GM23248 (cell line): ENCODE measurements around the gene GALNT17. TPM values are rescaled to one million over a fixed set of nuclear protein-coding genes. Genes with fewer than 3 reads are reported as not detected.

Experiments used
- DNase-seq: peaks from one replicate; pipeline ENCODE4 v3.0.0-alpha.2; 2015
- H2AFZ ChIP-seq: fragments of 200-600 bp; sonication (generic); 2 replicates; pipeline ENCODE4 v1.6.1; 2016; ENCODE audit warnings: antibody characterized with exemption
- H3F3A ChIP-seq: fragments of 200-600 bp; sonication (generic); 2 replicates; pipeline ENCODE4 v1.6.1; 2016; ENCODE audit warnings: mild to moderate bottlenecking, antibody characterized with exemption, mixed run types; ENCODE audit not compliant: insufficient read depth
- H3K27ac ChIP-seq: fragments of 200-600 bp; sonication (generic); 2 replicates; pipeline ENCODE4 v1.5.1; 2016; ENCODE audit warnings: mild to moderate bottlenecking
- H3K27me3 ChIP-seq: fragments of 200-600 bp; sonication (generic); replicated peaks from 2 replicates; pipeline ENCODE4 v1.6.1; 2016; ENCODE audit warnings: mild to moderate bottlenecking; ENCODE audit not compliant: insufficient read depth
- H3K36me3 ChIP-seq: fragments of 200-600 bp; sonication (generic); 2 replicates; pipeline ENCODE4 v1.6.1; 2016; ENCODE audit warnings: low read depth, mild to moderate bottlenecking
- H3K4me1 ChIP-seq: fragments of 200-600 bp; sonication (generic); 2 replicates; pipeline ENCODE4 v1.6.1; 2016; ENCODE audit warnings: mild to moderate bottlenecking; ENCODE audit not compliant: insufficient read depth
- H3K4me2 ChIP-seq: fragments of 200-600 bp; sonication (generic); one replicate; pipeline ENCODE4 v1.6.1; 2016; ENCODE audit warnings: mild to moderate bottlenecking; ENCODE audit not compliant: unreplicated experiment
- H3K4me3 ChIP-seq: fragments of 200-600 bp; sonication (generic); 2 replicates; pipeline ENCODE4 v1.5.1; 2016; ENCODE audit warnings: mild to moderate bottlenecking
- H3K79me2 ChIP-seq: fragments of 200-600 bp; sonication (generic); 2 replicates; pipeline ENCODE4 v1.6.1; 2016; ENCODE audit warnings: mild to moderate bottlenecking; ENCODE audit not compliant: insufficient read depth
- H3K9ac ChIP-seq: fragments of 200-600 bp; sonication (generic); 2 replicates; pipeline ENCODE4 v1.6.1; 2016; ENCODE audit warnings: mild to moderate bottlenecking
- H3K9me2 ChIP-seq: fragments of 200-600 bp; sonication (generic); 2 replicates; pipeline ENCODE4 v1.6.1; 2016; ENCODE audit warnings: mixed run types, mild to moderate bottlenecking, moderate library complexity; ENCODE audit not compliant: insufficient read depth
- H3K9me3 ChIP-seq: fragments of 200-600 bp; sonication (generic); one replicate; pipeline ENCODE4 v1.6.1; 2017; ENCODE audit warnings: low read depth
- H4K20me1 ChIP-seq: fragments of 200-600 bp; sonication (generic); 2 replicates; pipeline ENCODE4 v1.6.0; 2016; ENCODE audit not compliant: insufficient read depth
- EZH2 ChIP-seq: fragments of 200-600 bp; sonication (generic); IDR thresholded peaks from 2 replicates; pipeline ENCODE4 v1.6.1; 2018; ENCODE audit warnings: antibody characterized with exemption, mild to moderate bottlenecking; ENCODE audit not compliant: insufficient read depth, poor library complexity, severe bottlenecking
- EZH2phosphoT487 ChIP-seq: fragments of 200-600 bp; sonication (generic); IDR thresholded peaks from 2 replicates; pipeline ENCODE4 v1.6.1; 2018; ENCODE audit warnings: antibody characterized with exemption, moderate library complexity, mild to moderate bottlenecking, low read depth; ENCODE audit not compliant: insufficient read depth
- WGBS, 2 experiments: methylation state at CpG; one replicate each; pipeline ENCODE4 v1.1.6; 2015 to 2017; ENCODE audit warnings: low lambda C conversion rate in 2 of 2, low coverage in 1 of 2; ENCODE audit errors: missing lambda C conversion rate in 2 of 2; 5-methylcytosine and 5-hydroxymethylcytosine counted together
- in situ Hi-C: fragments of 300-500 bp; cut with MboI; formaldehyde crosslinking; loops from 2 replicates; pipeline ENCODE4 v1.15.0; 2020
- polyA plus RNA-seq: library from polyadenylated mRNA; unstranded; fragments of >200 nt; fragmentation: Nextera tagmentation; extraction: Ambion mirVana; gene quantifications from 2 replicates; pipeline ENCODE4 v1.2.1, GENCODE V29; 2016
- total RNA-seq: library from RNA; depleted of rRNA; stranded (reverse); fragments of >200 nt; shearing (Covaris generic); gene quantifications from 2 replicates; pipeline ENCODE4 v1.2.3, GENCODE V29; 2014

The GALNT17 gene
- total and polyA plus RNA-seq, 2 experiments from 2014 or later: not detected

GRCh38 chr7:71354716-71355115 is 222.8 kb downstream of the GALNT17 start:
- Histone ChIP-seq H3K79me2 (no peaks in the 10 kb centered on the region), H3K4me3 (no peak overlapping the region), H3K9ac (no peak overlapping the region), H3K27me3 (no peaks in the 10 kb centered on the region), H3K9me2 (no peaks in the 10 kb centered on the region), H3F3A (no peaks in the 10 kb centered on the region), H3K36me3 (no peaks in the 10 kb centered on the region), H3K4me1 (no peaks in the 10 kb centered on the region), H3K9me3 (no peaks in the 10 kb centered on the region), H4K20me1 (no peaks in the 10 kb centered on the region), H3K27ac (no peak overlapping the region), H3K4me2 (no peak overlapping the region), H2AFZ (no peak overlapping the region)
- in situ Hi-C loops: no loop called here
- TF ChIP-seq EZH2phosphoT487 (no peak), EZH2 (no peak)
- no peak for DNase-seq

DNA sequence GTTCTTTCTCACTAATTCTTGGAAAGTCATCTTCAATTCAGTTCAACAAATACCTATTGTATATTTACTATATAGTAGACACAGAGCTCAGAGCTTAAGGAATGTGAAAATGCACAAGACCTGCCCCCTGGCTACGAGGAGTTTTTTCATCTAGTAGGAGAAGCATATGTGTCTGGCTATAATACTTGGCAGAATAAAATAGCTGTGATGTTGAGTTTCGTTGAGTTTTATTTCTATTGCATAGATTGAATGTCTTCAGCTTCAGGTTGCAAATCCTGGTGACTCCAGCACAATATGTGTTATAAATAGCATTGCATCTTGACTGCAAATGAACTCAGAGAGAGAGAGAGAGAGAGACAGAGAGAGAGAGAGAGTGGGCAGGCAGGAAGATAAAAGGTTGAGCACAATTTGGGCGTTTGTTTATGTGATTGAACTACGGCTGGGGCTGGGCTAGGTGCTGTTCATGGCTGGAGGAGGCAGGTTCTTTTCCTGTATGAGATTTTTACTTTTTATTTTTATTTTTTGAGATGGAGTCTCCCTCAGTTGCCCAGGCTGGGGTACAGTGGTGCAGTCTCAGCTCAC is 229.6 kb downstream of the GALNT17 start:
- H3K9me3 ChIP-seq: no peaks in the 10 kb centered on the region
- no peaks in the 10 kb centered on the region for H3K79me2 ChIP-seq
- TF ChIP-seq EZH2phosphoT487 (no peak), EZH2 (no peak)
- no peak overlapping the region for H3K9ac ChIP-seq
- H4K20me1 ChIP-seq: no peaks in the 10 kb centered on the region
- 16 to 20% methylated on average over 4 of the region's 4 CpGs for WGBS, 2 experiments
- H3K36me3 ChIP-seq: no peaks in the 10 kb centered on the region
- no peak overlapping the region for H3K27ac ChIP-seq
- no peaks in the 10 kb centered on the region for H3K27me3 ChIP-seq
- H3K4me3 ChIP-seq: no peak overlapping the region
- in situ Hi-C loops: no loop called here
- no peaks in the 10 kb centered on the region for H3F3A ChIP-seq
- H3K9me2 ChIP-seq: no peaks in the 10 kb centered on the region
- H3K4me2 ChIP-seq: no peak overlapping the region
- H3K4me1 ChIP-seq: no peaks in the 10 kb centered on the region
- DNase-seq: no peak
- H2AFZ ChIP-seq: no peak overlapping the region

- Histone ChIP-seq H3K4me3 (no peak overlapping the region), H3K27me3 (no peaks in the 10 kb centered on the region), H3K79me2 (no peaks in the 10 kb centered on the region), H3K9ac (no peak overlapping the region), H3K4me2 (no peak overlapping the region), H3K4me1 (no peaks in the 10 kb centered on the region), H2AFZ (no peak overlapping the region), H3K9me3 (no peaks in the 10 kb centered on the region), H3K9me2 (no peaks in the 10 kb centered on the region), H4K20me1 (no peaks in the 10 kb centered on the region), H3F3A (no peaks in the 10 kb centered on the region), H3K36me3 (no peaks in the 10 kb centered on the region), H3K27ac (no peak overlapping the region)
- in situ Hi-C loops: no loop called here
- TF ChIP-seq EZH2 (no peak), EZH2phosphoT487 (no peak)
- WGBS, 2 experiments: 45 to 49% methylated on average over 7 of the region's 7 CpGs
- no peak for DNase-seq
Measured at GRCh38 chr7:71362240-71362639, 230.3 kb downstream of the GALNT17 start.

DNA sequence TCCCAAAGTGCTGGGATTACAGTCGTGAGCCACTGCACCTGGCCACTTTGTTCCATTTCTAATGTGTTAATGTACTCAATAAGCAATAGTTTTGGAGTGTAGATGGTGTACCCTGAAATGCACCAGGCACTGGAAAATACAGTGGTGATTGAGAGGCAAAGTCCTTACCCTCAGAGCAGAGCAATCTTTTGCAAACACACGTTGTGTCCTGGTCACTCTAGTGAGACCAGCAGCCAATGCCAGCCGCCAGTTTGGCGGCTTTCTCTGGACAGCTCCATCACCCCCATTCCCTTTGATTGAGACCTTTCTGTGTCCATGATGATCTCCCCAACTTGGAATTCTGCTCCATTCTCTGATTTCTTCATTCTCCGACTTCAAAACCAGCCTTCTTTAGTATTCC is 231.3 kb downstream of the GALNT17 start:
- Histone ChIP-seq H3K9me2 (no peaks in the 10 kb centered on the region), H3K27ac (no peak overlapping the region), H2AFZ (no peak overlapping the region), H3K36me3 (no peaks in the 10 kb centered on the region), H3F3A (no peaks in the 10 kb centered on the region), H3K9ac (no peak overlapping the region), H3K9me3 (no peaks in the 10 kb centered on the region), H3K4me1 (no peaks in the 10 kb centered on the region), H3K27me3 (no peaks in the 10 kb centered on the region), H4K20me1 (no peaks in the 10 kb centered on the region), H3K4me2 (no peak overlapping the region), H3K79me2 (no peaks in the 10 kb centered on the region), H3K4me3 (no peak overlapping the region)
- TF ChIP-seq EZH2: no peak
- no peak for TF ChIP-seq EZH2phosphoT487
- no peak for DNase-seq
- WGBS, 2 experiments: 42 to 43% methylated on average over 5 of the region's 5 CpGs
- in situ Hi-C loops: no loop called here

DNA sequence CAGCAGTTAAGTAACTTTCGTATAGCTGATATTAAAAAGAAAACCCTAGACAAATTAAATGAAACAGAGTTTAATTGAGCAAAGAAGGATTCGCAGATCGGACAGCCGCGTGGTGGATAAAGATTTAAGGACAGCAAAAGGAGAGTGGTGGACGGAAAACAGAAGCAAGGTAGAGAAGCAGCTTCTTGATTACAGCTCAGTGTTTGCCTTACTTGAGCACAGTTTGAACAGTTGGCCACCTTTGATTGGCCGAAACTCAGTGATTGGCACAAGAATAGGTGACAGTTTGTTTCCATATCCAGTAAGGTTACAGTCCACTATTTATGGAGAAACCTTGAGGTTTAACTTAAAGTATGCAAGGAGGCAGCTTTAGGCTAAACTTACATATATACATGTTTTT is 231.7 kb downstream of the GALNT17 start:
- no peak overlapping the region for H3K4me3 ChIP-seq
- in situ Hi-C loops: no loop called here
- no peak overlapping the region for H3K9ac ChIP-seq
- no peak overlapping the region for H2AFZ ChIP-seq
- H3K4me1 ChIP-seq: no peaks in the 10 kb centered on the region
- no peaks in the 10 kb centered on the region for H3K36me3 ChIP-seq
- H3K4me2 ChIP-seq: no peak overlapping the region
- TF ChIP-seq EZH2: no peak
- no peaks in the 10 kb centered on the region for H3K79me2 ChIP-seq
- no peaks in the 10 kb centered on the region for H3K9me2 ChIP-seq
- 45 to 57% methylated on average over 7 of the region's 7 CpGs for WGBS, 2 experiments
- no peaks in the 10 kb centered on the region for H3F3A ChIP-seq
- no peaks in the 10 kb centered on the region for H3K27me3 ChIP-seq
- H4K20me1 ChIP-seq: no peaks in the 10 kb centered on the region
- no peaks in the 10 kb centered on the region for H3K9me3 ChIP-seq
- no peak overlapping the region for H3K27ac ChIP-seq
- DNase-seq: no peak
